ENCODE measurements around the gene DUSP3.
A peak's percentile ranks its signal among the peaks of the same experiment; 100 is the strongest.

DUSP3 gene

GRCh38 chr17:43768382-43768781 is 10.4 kb downstream of the DUSP3 start:
- no peak for DNase-seq

- no peak for DNase-seq
These were observed 11.1 kb downstream of the DUSP3 start for GRCh38 chr17:43767713-43768059.

- DNase-seq, result no peak
These were observed 11.6 kb downstream of the DUSP3 start for GRCh38 chr17:43767053-43767712.

GRCh38 chr17:43766413-43767052 is 12.2 kb downstream of the DUSP3 start:
- no peak for DNase-seq

- DNase-seq, result peak; percentile 68
These were observed 18.4 kb downstream of the DUSP3 start for GRCh38 chr17:43760254-43760852.

- DNase-seq, result no peak
These were observed 18.9 kb downstream of the DUSP3 start for GRCh38 chr17:43759836-43760235.

- no peak for DNase-seq
These were observed 20.1 kb downstream of the DUSP3 start, which contains the start of gene SOST for GRCh38 chr17:43758497-43759174. Gene SOST, minus strand, starts transcription at chr17:43758791. Its CDS starts 50 bp downstream, at chr17:43758741.

GRCh38 chr17:43758086-43758485 is 20.7 kb downstream of the DUSP3 start:
- DNase-seq, result no peak

- DNase-seq, result no peak
These were observed 21.6 kb downstream of the DUSP3 start for GRCh38 chr17:43757171-43757660.

GRCh38 chr17:43756201-43756600 is 22.6 kb downstream of the DUSP3 start:
- no peak for DNase-seq

- no peak for DNase-seq
These were observed 23.3 kb downstream of the DUSP3 start for GRCh38 chr17:43755389-43755875.

GRCh38 chr17:43754947-43755346 is 23.8 kb downstream of the DUSP3 start:
- DNase-seq, result no peak

- DNase-seq, result no peak
These were observed 25.2 kb downstream of the DUSP3 start for GRCh38 chr17:43753493-43754129.

GRCh38 chr17:43750153-43750552 is 28.6 kb downstream of the DUSP3 start:
- no peak for DNase-seq

- DNase-seq, result no peak
These were observed 33.2 kb downstream of the DUSP3 start for GRCh38 chr17:43745541-43745940.

GRCh38 chr17:43741636-43742035 is 37.1 kb downstream of the DUSP3 start:
- DNase-seq, result no peak

- no peak for DNase-seq
These were observed 38.2 kb downstream of the DUSP3 start for GRCh38 chr17:43740541-43740940.

- no peak for DNase-seq
These were observed 41.1 kb downstream of the DUSP3 start for GRCh38 chr17:43737722-43738121.

GRCh38 chr17:43736389-43736788 is 42.4 kb downstream of the DUSP3 start:
- DNase-seq, result no peak

GRCh38 chr17:43734376-43734775 is 44.4 kb downstream of the DUSP3 start:
- DNase-seq, result no peak

GRCh38 chr17:43733956-43734355 is 44.8 kb downstream of the DUSP3 start:
- no peak for DNase-seq

- no peak for DNase-seq
These were observed 45.8 kb downstream of the DUSP3 start for GRCh38 chr17:43732958-43733357.

GRCh38 chr17:43728081-43728480 is 50.7 kb downstream of the DUSP3 start:
- DNase-seq, result no peak
